ENCODE results near the gene ADK.

The ADK gene

GRCh38 chr10:74371696-74372095 lies 220.7 kb downstream of the ADK start:
- DNase-seq = no peak

GRCh38 chr10:74373059-74373458 lies 222.0 kb downstream of the ADK start:
- no peak for DNase-seq

- no peak for DNase-seq
These were observed 226.5 kb downstream of the ADK start for GRCh38 chr10:74377476-74377875.

GRCh38 chr10:74379474-74379873 lies 228.5 kb downstream of the ADK start:
- DNase-seq = no peak

- DNase-seq = no peak
These were observed 229.8 kb downstream of the ADK start for GRCh38 chr10:74380795-74381194.

- no peak for DNase-seq
These were observed 230.4 kb downstream of the ADK start for GRCh38 chr10:74381291-74381853.

- no peak for DNase-seq
These were observed 231.6 kb downstream of the ADK start for GRCh38 chr10:74382663-74383062.

GRCh38 chr10:74383642-74384041 lies 232.6 kb downstream of the ADK start:
- DNase-seq = no peak

GRCh38 chr10:74384615-74385183 lies 233.7 kb downstream of the ADK start:
- no peak for DNase-seq

GRCh38 chr10:74388801-74389200 lies 237.8 kb downstream of the ADK start:
- no peak for DNase-seq

- DNase-seq = no peak
These were observed 240.8 kb downstream of the ADK start for GRCh38 chr10:74391786-74392185.

- DNase-seq = no peak
These were observed 243.5 kb downstream of the ADK start for GRCh38 chr10:74394416-74394969.

- DNase-seq = no peak
These were observed 249.2 kb downstream of the ADK start for GRCh38 chr10:74400186-74400585.

- no peak for DNase-seq
These were observed 255.0 kb downstream of the ADK start for GRCh38 chr10:74406006-74406405.

GRCh38 chr10:74415146-74415839 lies 264.3 kb downstream of the ADK start:
- DNase-seq = no peak

GRCh38 chr10:74417397-74417796 lies 266.4 kb downstream of the ADK start:
- no peak for DNase-seq

- no peak for DNase-seq
These were observed 267.4 kb downstream of the ADK start for GRCh38 chr10:74418285-74418872.

- DNase-seq = no peak
These were observed 268.5 kb downstream of the ADK start for GRCh38 chr10:74419491-74419951.

GRCh38 chr10:74419958-74420375 lies 268.9 kb downstream of the ADK start:
- DNase-seq = peak; percentile 37

GRCh38 chr10:74424565-74424964 lies 273.5 kb downstream of the ADK start:
- DNase-seq = no peak

GRCh38 chr10:74425456-74426001 lies 274.5 kb downstream of the ADK start:
- DNase-seq = no peak

GRCh38 chr10:74431816-74432215 lies 280.8 kb downstream of the ADK start:
- DNase-seq = no peak

GRCh38 chr10:74432841-74433594 lies 282.0 kb downstream of the ADK start:
- DNase-seq = no peak

Measured in CD4-positive, alpha-beta T cell treated with Interleukin-4 for 4 hours (primary cell).